Measurements from ENCODE around the gene SLC25A19. TPM values are rescaled to one million over a fixed set of nuclear protein-coding genes. Genes with fewer than 3 reads are reported as not detected.

The SLC25A19 gene
- total and polyA plus RNA-seq, 9 of the 15 experiments (the other 6 are each of a cell fraction or from before 2014, with no cell fraction given): 33.4 to 76.6 (median 55.3) TPM

DNA sequence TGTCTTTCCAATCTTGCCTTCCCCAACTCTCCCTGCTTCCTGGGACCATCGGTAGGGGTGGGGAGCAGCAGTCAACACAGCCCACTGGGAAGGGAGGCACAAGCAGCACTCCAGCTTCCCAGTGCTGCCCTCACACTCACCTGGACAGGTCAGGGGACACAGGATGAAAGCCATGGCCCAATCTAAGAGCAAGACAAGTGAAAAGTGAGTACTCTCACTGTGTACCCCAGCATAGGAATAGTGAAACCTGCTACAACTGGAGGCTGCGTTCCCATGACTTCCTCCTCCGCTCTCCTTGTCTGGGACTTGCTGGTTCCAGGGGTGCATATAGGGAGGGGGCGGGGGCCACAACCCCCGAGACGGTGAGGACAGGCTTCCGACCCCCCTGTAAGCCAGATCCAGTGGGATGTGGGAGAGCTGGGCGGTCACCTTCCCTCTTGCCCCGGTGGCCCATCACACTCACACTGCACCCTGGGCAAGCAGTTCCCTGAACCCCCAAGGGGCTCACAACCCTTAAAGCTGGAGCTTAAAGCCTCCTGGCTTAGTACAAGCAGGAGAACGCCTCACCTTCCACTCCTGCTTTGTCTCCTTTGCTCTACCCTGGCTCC is 29.5 kb upstream of the SLC25A19 start:
- intact Hi-C loops (cut with micrococcal nuclease) (no loop called here), in situ Hi-C loops (cut with MboI) (no loop called here)
- Histone ChIP-seq H3K36me3 (ENCODE audit: control insufficient read depth, insufficient read depth, low read length) (peaks cover 53% of the 10 kb centered on the region; the same call in 2 of the 3 replicates), H3K4me3 (no peak overlapping the region), H3K9me3 (replicated peaks; ENCODE audit: control insufficient read depth, insufficient read depth, low read depth, low read length) (no peaks in the 10 kb centered on the region), H3K27ac (ENCODE audit: extremely low read depth, low read depth, low read length) (no peak overlapping the region), H4K20me1 (replicated peaks; ENCODE audit: control insufficient read depth, insufficient read depth, low read length) (no peaks in the 10 kb centered on the region), H3K79me2 (ENCODE audit: control insufficient read depth, insufficient read depth, low read length) (no peaks in the 10 kb centered on the region; the same call in 2 of the 3 replicates), H3K27me3 (ENCODE audit: control insufficient read depth in 2 of 2, insufficient read depth in 2 of 2, low read length in 2 of 2) (no peaks in the 10 kb centered on the region), H3K9ac (ENCODE audit: insufficient read depth in 1 of 2, low read depth in 2 of 2, low read length in 2 of 2) (0 out of 4 replicates have a peak overlapping the region, but pooled peaks of 1 of the 2 experiments have one; percentile 2), H2AFZ (ENCODE audit: low read depth, low read length) (no peak overlapping the region), H3K4me2 (ENCODE audit: insufficient read depth, low read length) (no peak overlapping the region), H3K9me1 (ENCODE audit: control insufficient read depth, insufficient read depth, low read length) (no peaks in the 10 kb centered on the region), H3K4me1 (replicated peaks in 1 of 2; ENCODE audit: control insufficient read depth in 2 of 2, insufficient read depth in 2 of 2, low read length in 2 of 2) (peaks cover 4 to 18% of the 10 kb centered on the region in 2 experiments; a peak in 4 of 5 replicates)
- no TSS peak for BruUV-seq (replicated peaks)
- TF ChIP-seq POLR2G (IDR thresholded peaks at IDR 0.05; ENCODE audit: low read depth, low read length): 0 out of 2 replicates have a peak, but pooled peaks have one; percentile 14
- no peak for TF ChIP-seq ZNF197 (CRISPR knock-in tag; IDR thresholded peaks at IDR 0.05; ENCODE audit: low read depth)
- WGBS (ENCODE audit: insufficient coverage, low coverage, missing lambda C conversion rate): 94% methylated on average over 6 of the region's 10 CpGs
- no peak for ATAC-seq
- ChIA-PET POLR2A (interaction anchor here (0.8 to 1.4 kb wide), 3 partner anchors 11 to 17 kb away, joined by 3 to 5 read pairs (median 3); no protein-coding TSS in a partner anchor), CTCF (ENCODE audit: low intra/inter-chr PET ratio) (no interaction called here)
- FAIRE-seq: no peak
- DNase-seq (ENCODE audit: extremely low read depth in 1 of 4, low spot score in 3 of 4): no peak

DNA sequence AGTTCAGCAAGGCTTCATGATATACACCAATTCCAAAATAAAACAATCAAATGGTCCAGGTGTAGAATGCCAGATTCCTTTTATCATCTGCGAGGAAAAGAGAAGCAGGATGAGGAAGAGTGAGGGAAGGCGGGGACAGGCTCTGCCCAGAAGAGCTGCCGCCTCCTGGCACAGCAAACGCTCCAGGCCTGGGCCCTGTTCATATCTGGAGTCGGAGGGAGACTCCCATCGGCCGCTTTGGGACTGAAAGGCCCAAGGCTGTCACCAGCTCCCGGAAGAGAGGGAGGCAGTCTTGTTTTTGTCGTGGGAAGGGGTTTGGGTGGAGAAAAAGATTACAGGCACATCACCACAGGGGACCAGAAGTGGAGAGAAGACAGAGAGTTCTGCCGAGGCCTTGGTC is 29.0 kb upstream of the SLC25A19 start:
- H3K4me3 ChIP-seq: no peak overlapping the region
- in situ Hi-C loops (cut with MboI): no loop called here
- H3K9ac ChIP-seq (ENCODE audit: insufficient read depth in 1 of 2, low read depth in 2 of 2, low read length in 2 of 2): 0 out of 4 replicates have a peak overlapping the region, but pooled peaks of 1 of the 2 experiments have one; percentile 2
- peaks cover 49% of the 10 kb centered on the region; the same call in 2 of the 3 replicates for H3K36me3 ChIP-seq (ENCODE audit: control insufficient read depth, insufficient read depth, low read length)
- WGBS (ENCODE audit: insufficient coverage, low coverage, missing lambda C conversion rate): 76% methylated on average over 4 of the region's 10 CpGs
- no peaks in the 10 kb centered on the region for H3K9me3 ChIP-seq (replicated peaks; ENCODE audit: control insufficient read depth, insufficient read depth, low read depth, low read length)
- H2AFZ ChIP-seq (ENCODE audit: low read depth, low read length): no peak overlapping the region
- intact Hi-C loops (cut with micrococcal nuclease): no loop called here
- BruUV-seq (replicated peaks): TSS peak; percentile 38
- POLR2A ChIA-PET: interaction anchor here (0.6 to 3.6 kb wide), 4 partner anchors 12 to 194 kb away, joined by 3 to 19 read pairs (median 8); no protein-coding TSS in a partner anchor
- no peaks in the 10 kb centered on the region for H3K27me3 ChIP-seq (ENCODE audit: control insufficient read depth in 2 of 2, insufficient read depth in 2 of 2, low read length in 2 of 2)
- FAIRE-seq: no peak
- H3K79me2 ChIP-seq (ENCODE audit: control insufficient read depth, insufficient read depth, low read length): no peaks in the 10 kb centered on the region; the same call in 2 of the 3 replicates
- no peak overlapping the region for H3K27ac ChIP-seq (ENCODE audit: extremely low read depth, low read depth, low read length)
- H3K4me1 ChIP-seq (replicated peaks in 1 of 2; ENCODE audit: control insufficient read depth in 2 of 2, insufficient read depth in 2 of 2, low read length in 2 of 2): peaks cover 1 to 16% of the 10 kb centered on the region in 2 experiments; a peak in 4 of 5 replicates
- no peak for DNase-seq (ENCODE audit: extremely low read depth in 1 of 4, low spot score in 3 of 4)
- CTCF ChIA-PET (ENCODE audit: low intra/inter-chr PET ratio): no interaction called here
- ATAC-seq: no peak
- no peaks in the 10 kb centered on the region for H4K20me1 ChIP-seq (replicated peaks; ENCODE audit: control insufficient read depth, insufficient read depth, low read length)
- no peaks in the 10 kb centered on the region for H3K9me1 ChIP-seq (ENCODE audit: control insufficient read depth, insufficient read depth, low read length)
- no peak overlapping the region for H3K4me2 ChIP-seq (ENCODE audit: insufficient read depth, low read length)
- TF ChIP-seq ZNF280A (IDR thresholded peaks at IDR 0.05; ENCODE audit: low read depth, partially characterized antibody) (no peak), BRCA1 (IDR thresholded peaks at IDR 0.05) (no peak), BRCA1 (CRISPR knock-in tag; IDR thresholded peaks at IDR 0.05) (no peak), ZNF133 (CRISPR knock-in tag; IDR thresholded peaks at IDR 0.05) (no peak), ILF3 (IDR thresholded peaks at IDR 0.05; ENCODE audit: borderline replicate concordance) (no peak), ZKSCAN1 (IDR thresholded peaks at IDR 0.05; ENCODE audit: low read depth, low read length) (no peak)
